DND-41 (cell line): Measurements from ENCODE around the gene MTG2.
A peak's percentile ranks its signal among the peaks of the same experiment; 100 is the strongest.

ENCODE experiments used
- ATAC-seq: fragments of 200-7000 bp; cut with Tn5 transposase; 3 replicates; pipeline ENCODE4 v1.9.1; 2021; ENCODE audit warnings: low read depth; ENCODE audit not compliant: insufficient read depth
- DNase-seq: peaks from one replicate; pipeline ENCODE4 v3.0.0-alpha.2; 2020
- H2AFZ ChIP-seq: 2 replicates; pipeline ENCODE4 v1.6.0; 2012; ENCODE audit warnings: low read depth, low read length
- H3K27ac ChIP-seq: 2 replicates; pipeline ENCODE4 v1.5.1; 2012; ENCODE audit warnings: low read length, inconsistent platforms
- H3K27me3 ChIP-seq: fragments of 200-600 bp; sonication (generic); 2 replicates; pipeline ENCODE4 v1.6.0; 2012; ENCODE audit warnings: low read length, mild to moderate bottlenecking, inconsistent platforms; ENCODE audit not compliant: insufficient read depth, poor library complexity
- H3K36me3 ChIP-seq: 2 replicates; pipeline ENCODE4 v1.5.1; 2012; ENCODE audit warnings: low read length, inconsistent platforms; ENCODE audit not compliant: insufficient read depth
- H3K4me1 ChIP-seq: 2 replicates; pipeline ENCODE4 v1.5.1; 2012; ENCODE audit warnings: mild to moderate bottlenecking, low read length; ENCODE audit not compliant: insufficient read depth
- H3K4me2 ChIP-seq: 2 replicates; pipeline ENCODE4 v1.6.0; 2012; ENCODE audit warnings: mild to moderate bottlenecking, moderate library complexity, low read length, inconsistent platforms; ENCODE audit not compliant: insufficient read depth
- H3K4me3 ChIP-seq, 2 experiments: fragments of 200-600 bp in 1 of 2; shearing (Covaris generic) in 1 of 2; 2 replicates each; pipeline ENCODE4 v1.5.1; 2012 to 2016; ENCODE audit warnings: inconsistent platforms in 2 of 2, low read length in 2 of 2, mild to moderate bottlenecking in 2 of 2, low read depth in 1 of 2, moderate library complexity in 1 of 2
- H3K79me2 ChIP-seq: 2 replicates; pipeline ENCODE4 v1.6.0; 2012; ENCODE audit warnings: low read length, inconsistent platforms; ENCODE audit not compliant: insufficient read depth
- H3K9ac ChIP-seq: 2 replicates; pipeline ENCODE4 v1.6.0; 2012; ENCODE audit warnings: low read depth, mild to moderate bottlenecking, inconsistent platforms, low read length, moderate library complexity
- H3K9me3 ChIP-seq: 2 replicates; pipeline ENCODE4 v1.5.1; 2012; ENCODE audit warnings: low read length, moderate library complexity, mild to moderate bottlenecking, inconsistent platforms; ENCODE audit not compliant: insufficient read depth, severe bottlenecking
- H4K20me1 ChIP-seq: 2 replicates; pipeline ENCODE4 v1.6.0; 2012; ENCODE audit warnings: low read length; ENCODE audit not compliant: insufficient read depth
- EZH2 ChIP-seq: IDR thresholded peaks from 3 replicates; pipeline ENCODE4 v1.6.1; 2012; ENCODE audit warnings: borderline replicate concordance, low read depth, mild to moderate bottlenecking, moderate library complexity, low read length, inconsistent platforms; ENCODE audit not compliant: severe bottlenecking
- TF ChIP-seq, protein P1 (sequence below): IDR thresholded peaks from 2 replicates; pipeline ENCODE4 v1.5.1; 2012; ENCODE audit warnings: borderline replicate concordance, low read length, moderate library complexity, mild to moderate bottlenecking; ENCODE audit not compliant: poor library complexity, severe bottlenecking; ENCODE audit errors: extremely low read depth

The MTG2 gene

DNA sequence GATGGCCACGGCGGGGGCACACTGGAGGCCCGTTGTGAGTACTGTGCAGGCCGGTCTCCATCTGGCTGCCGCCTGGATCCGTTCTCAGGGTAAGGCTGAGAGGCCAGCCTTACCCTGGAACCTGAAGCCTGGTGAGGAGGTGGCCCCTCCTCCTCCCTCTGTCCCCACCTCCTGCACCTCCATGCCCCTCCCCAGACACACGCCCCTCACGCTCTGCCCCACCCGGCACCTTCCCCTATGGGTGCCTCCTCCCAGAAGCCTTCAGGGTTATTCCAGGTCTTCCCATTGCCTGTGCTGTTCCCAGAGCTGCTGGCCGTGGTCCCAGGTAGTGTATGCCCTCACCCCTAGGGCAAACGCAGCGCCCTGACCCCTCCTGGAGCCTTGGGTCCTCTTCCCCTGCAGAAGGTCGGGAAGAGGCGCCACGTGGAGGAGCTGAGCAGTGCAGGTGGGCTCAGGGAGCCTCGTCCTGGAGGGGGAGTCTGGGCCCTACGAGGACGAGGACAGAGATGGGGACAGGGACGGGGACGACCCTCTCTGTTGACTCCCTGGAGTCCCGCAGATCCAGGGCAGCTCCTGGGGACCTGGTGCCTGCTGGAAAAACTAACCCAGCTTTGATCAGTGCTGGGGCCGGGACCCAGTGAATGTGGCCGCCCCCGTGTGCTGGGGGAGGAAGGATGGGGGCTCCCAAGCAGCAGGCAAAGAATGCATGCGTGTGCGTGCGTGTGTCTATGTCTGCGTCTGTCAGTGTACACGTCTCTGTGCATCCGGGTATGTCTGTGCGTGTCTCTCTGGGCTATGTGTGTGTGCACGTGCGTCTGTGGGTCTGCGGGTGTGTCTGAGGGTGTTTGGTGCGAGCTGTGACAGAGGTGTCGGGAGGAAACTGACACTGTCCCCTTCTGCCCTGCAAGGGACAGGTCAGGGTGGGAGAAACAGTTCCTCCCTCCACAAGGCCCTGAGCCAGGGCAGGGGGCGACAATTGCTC, 45.4 kb downstream of the MTG2 start:
- peaks cover 3% of the 10 kb centered on the region for H3K27me3 ChIP-seq
- no peak overlapping the region for H3K27ac ChIP-seq
- no peak overlapping the region for H3K4me2 ChIP-seq
- TF ChIP-seq, protein P1, sequence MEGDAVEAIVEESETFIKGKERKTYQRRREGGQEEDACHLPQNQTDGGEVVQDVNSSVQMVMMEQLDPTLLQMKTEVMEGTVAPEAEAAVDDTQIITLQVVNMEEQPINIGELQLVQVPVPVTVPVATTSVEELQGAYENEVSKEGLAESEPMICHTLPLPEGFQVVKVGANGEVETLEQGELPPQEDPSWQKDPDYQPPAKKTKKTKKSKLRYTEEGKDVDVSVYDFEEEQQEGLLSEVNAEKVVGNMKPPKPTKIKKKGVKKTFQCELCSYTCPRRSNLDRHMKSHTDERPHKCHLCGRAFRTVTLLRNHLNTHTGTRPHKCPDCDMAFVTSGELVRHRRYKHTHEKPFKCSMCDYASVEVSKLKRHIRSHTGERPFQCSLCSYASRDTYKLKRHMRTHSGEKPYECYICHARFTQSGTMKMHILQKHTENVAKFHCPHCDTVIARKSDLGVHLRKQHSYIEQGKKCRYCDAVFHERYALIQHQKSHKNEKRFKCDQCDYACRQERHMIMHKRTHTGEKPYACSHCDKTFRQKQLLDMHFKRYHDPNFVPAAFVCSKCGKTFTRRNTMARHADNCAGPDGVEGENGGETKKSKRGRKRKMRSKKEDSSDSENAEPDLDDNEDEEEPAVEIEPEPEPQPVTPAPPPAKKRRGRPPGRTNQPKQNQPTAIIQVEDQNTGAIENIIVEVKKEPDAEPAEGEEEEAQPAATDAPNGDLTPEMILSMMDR: no peak
- no peak for TF ChIP-seq EZH2
- no peaks in the 10 kb centered on the region for H3K9me3 ChIP-seq
- H3K4me1 ChIP-seq: no peaks in the 10 kb centered on the region
- no peaks in the 10 kb centered on the region for H3K36me3 ChIP-seq
- H2AFZ ChIP-seq: no peak overlapping the region
- H4K20me1 ChIP-seq: peaks cover 37% of the 10 kb centered on the region
- no peak for DNase-seq
- 0 out of 3 replicates have a peak, but pooled peaks have one; percentile 27 for ATAC-seq
- H3K9ac ChIP-seq: no peak overlapping the region
- H3K79me2 ChIP-seq: no peaks in the 10 kb centered on the region
- H3K4me3 ChIP-seq: no peak overlapping the region

DNA sequence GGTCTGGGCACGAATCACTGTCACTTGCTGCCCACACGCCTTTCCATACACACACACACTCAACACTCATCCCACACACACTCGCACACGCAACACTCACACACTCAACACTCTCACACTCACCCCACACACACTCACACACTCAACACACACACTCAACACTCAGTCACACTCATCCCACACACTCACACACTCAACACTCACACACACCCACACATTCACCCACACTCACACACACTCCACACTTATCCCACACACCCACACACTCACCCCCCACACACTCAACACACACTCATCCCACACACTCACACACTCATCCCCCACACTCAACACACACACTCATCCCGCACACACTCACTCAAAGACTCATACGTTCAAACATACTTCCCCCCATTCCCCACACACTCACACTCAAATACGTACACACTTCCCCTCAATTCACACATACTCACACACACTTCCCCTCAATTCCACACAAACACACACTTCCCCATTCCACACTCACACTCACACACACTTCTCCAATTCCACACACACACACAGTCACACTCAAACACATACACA, 46.2 kb downstream of the MTG2 start:
- Histone ChIP-seq H3K27ac (no peak overlapping the region), H3K4me2 (no peak overlapping the region), H3K9ac (no peak overlapping the region), H4K20me1 (peaks cover 34% of the 10 kb centered on the region), H3K4me1 (no peaks in the 10 kb centered on the region), H3K4me3 (no peak overlapping the region), H2AFZ (no peak overlapping the region), H3K79me2 (no peaks in the 10 kb centered on the region), H3K9me3 (no peaks in the 10 kb centered on the region), H3K36me3 (no peaks in the 10 kb centered on the region), H3K27me3 (peaks cover 3% of the 10 kb centered on the region)
- ATAC-seq (no peak), DNase-seq (no peak)
- TF ChIP-seq, protein P1: no peak

DNA sequence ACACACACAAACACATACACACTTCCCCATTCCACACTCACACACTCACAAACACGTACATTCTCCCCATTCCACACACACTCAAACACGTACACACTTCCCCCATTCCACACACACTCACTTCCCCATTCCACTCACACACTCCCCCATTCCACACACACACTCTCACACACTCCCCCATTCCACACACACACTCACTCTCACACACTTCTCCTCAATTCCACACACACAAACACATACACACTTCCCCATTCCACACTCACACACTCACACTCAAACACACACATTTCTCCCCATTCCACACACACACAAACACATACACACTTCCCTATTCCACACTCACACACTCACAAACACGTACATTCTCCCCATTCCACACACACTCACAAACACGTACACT, 46.8 kb downstream of the MTG2 start:
- H3K36me3 ChIP-seq: no peaks in the 10 kb centered on the region
- no peaks in the 10 kb centered on the region for H3K4me1 ChIP-seq
- peaks cover 32% of the 10 kb centered on the region for H4K20me1 ChIP-seq
- no peak for TF ChIP-seq EZH2
- TF ChIP-seq, protein P1: no peak
- H2AFZ ChIP-seq: no peak overlapping the region
- H3K9ac ChIP-seq: no peak overlapping the region
- ATAC-seq (no peak), DNase-seq (no peak)
- H3K9me3 ChIP-seq: no peaks in the 10 kb centered on the region
- H3K79me2 ChIP-seq: no peaks in the 10 kb centered on the region
- H3K4me2 ChIP-seq: no peak overlapping the region
- H3K27me3 ChIP-seq: peaks cover 3% of the 10 kb centered on the region
- no peak overlapping the region for H3K4me3 ChIP-seq
- no peak overlapping the region for H3K27ac ChIP-seq
